Ovary (tissue), 9 donors: ENCODE results near the gene HOXA13. TPM values are rescaled to one million over a fixed set of nuclear protein-coding genes. Genes with fewer than 3 reads are reported as not detected.

Experiments
- DNase-seq, 5 donors: peaks; one replicate each; pipeline ENCODE4 v3.0.0-alpha.2; 2019 to 2020
- H3K27ac ChIP-seq, 2 donors: fragments of 200-600 bp; one replicate each; pipeline versions ENCODE4 v1.5.1 to v1.8.0; 2019 to 2022
- H3K27me3 ChIP-seq: fragments of 200-600 bp; one replicate; pipeline ENCODE4 v1.8.0; 2022
- H3K36me3 ChIP-seq: fragments of 200-600 bp; sonication (generic); one replicate; pipeline ENCODE4 v1.5.1; 2019
- H3K4me1 ChIP-seq: one replicate; pipeline ENCODE4 v1.8.1; 2013; ENCODE audit warnings: mild to moderate bottlenecking, moderate library complexity; ENCODE audit not compliant: insufficient read depth
- H3K4me3 ChIP-seq: fragments of 200-600 bp; sonication (generic); one replicate; pipeline ENCODE4 v1.5.1; 2017
- H3K9me3 ChIP-seq, 2 donors: fragments of 200-600 bp in 1 of 2; sonication (generic) in 1 of 2; one replicate each; pipeline versions ENCODE4 v1.5.1 to v1.8.1; 2013 to 2019; ENCODE audit warnings: mild to moderate bottlenecking in 1 of 2, moderate library complexity in 1 of 2
- EP300 ChIP-seq: sonication (generic); formaldehyde crosslinking; IDR thresholded peaks from one replicate; pipeline ENCODE4 v1.6.1; 2017; ENCODE audit warnings: antibody characterized with exemption
- POLR2A ChIP-seq: fragments of 450-650 bp; IDR thresholded peaks from one replicate; pipeline ENCODE4 v1.6.1; 2017; ENCODE audit warnings: antibody characterized with exemption, mild to moderate bottlenecking, moderate library complexity
- WGBS, 3 donors: extraction: QIAGEN DNeasy Blood & Tissue Kit in 1 of 3; methylation state at CpG; one replicate each; pipeline versions ENCODE4 v1.1.5 to v1.1.7; 2013 to 2017; 5-methylcytosine and 5-hydroxymethylcytosine counted together
- intact Hi-C, 4 donors: fragments of 100-400 bp; cut with DNase I; formaldehyde crosslinking; loops; one replicate each; pipeline versions ENCODE4 v1.11.0 to v1.15.1; 2022 to 2023
- microRNA counts: library from miRNA; unstranded; fragments of <30 nt; microRNA quantifications from one replicate; lab custom pipeline; 2016
- microRNA-seq, 3 donors: library from miRNA; unstranded; fragments of <30 nt; microRNA quantifications; one replicate each; pipeline versions ENCODE4 to v1.2.0, GENCODE V29; 2019 to 2020
- polyA plus RNA-seq, 2 donors: library from polyadenylated mRNA; stranded (reverse); fragments of 200-250 nt in 1 of 2; fragments of 350-450 nt in 1 of 2; fragmentation: Illumina TruSeq in 1 of 2; extraction: RNeasy Lipid Tissue Mini Kit (QIAGEN cat#74804) in 1 of 2; gene quantifications; one replicate each; pipeline ENCODE4 v1.2.3, GENCODE V29; 2013 to 2014
- small RNA-seq: library from RNA; depleted of rRNA; stranded (forward); fragments of <200 nt; gene quantifications from one replicate; pipeline ENCODE3, GENCODE V24; 2016
- total RNA-seq, 7 donors: library from RNA; depleted of rRNA in 2 of 7; stranded (reverse); fragments of >200 nt in 2 of 7; fragmentation: NEBNext Ultra II Directional in 3 of 7; extraction: Animal tissue kit (Norgen Biotek cat#: 25700) in 3 of 7; gene quantifications; one replicate each; pipeline versions ENCODE4 v1.1.0 to v1.2.4, GENCODE V29; 2016 to 2023
- TF ChIP-seq, protein P1 (sequence below), 3 donors: fragments of 450-650 bp in 2 of 3; fragments of 200-600 bp in 1 of 3; IDR thresholded peaks; one replicate each; pipeline versions ENCODE4 v1.5.1 to v1.8.0; 2016 to 2022; ENCODE audit warnings: antibody characterized with exemption in 3 of 3, mild to moderate bottlenecking in 1 of 3
- donor health status: DM: no; HTN: no; CAD: no; lungs with moderate emphysema.
- donor health status: DM: no; HTN: no; CAD: no.
- donor health status: Bipolar disorder and iron deficiency.
- donor health status: DM: yes; HTN: yes; CAD: no.
- donor health status: DM: no; HTN: no; CAD: no.
- donor health status: DM: yes; HTN: yes; CAD: no.

The HOXA13 gene
- total and polyA plus RNA-seq, 9 donors, result 0.07 TPM; not detected in 8

DNA sequence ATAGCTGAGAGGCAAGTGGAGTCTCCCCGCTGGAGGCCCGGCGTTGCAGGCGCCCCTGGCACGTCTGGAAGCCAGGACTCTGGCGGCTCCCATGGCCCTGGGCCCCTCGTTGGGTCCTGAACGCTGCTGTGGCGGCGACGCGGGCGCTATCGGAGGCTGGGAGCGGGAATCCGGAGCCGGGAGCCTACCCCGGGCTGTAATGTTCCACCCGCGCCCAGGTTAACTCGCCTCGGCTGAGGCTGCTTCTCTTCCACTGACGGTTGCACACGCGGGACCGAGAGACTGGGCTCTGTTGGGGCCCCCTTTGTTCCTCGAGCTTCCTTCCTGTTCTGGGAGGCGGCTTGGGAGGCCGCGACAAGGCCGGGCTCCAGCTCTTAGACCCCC lies 55.1 kb downstream of the HOXA13 start:
- H3K27me3 ChIP-seq, result no peaks in the 10 kb centered on the region
- no peak for DNase-seq
- intact Hi-C loops, result loop anchor here in 3 of 4 donors (5.0 kb wide), 2 partner anchors 287 to 292 kb away; no protein-coding TSS in a partner anchor
- no peak overlapping the region for H3K4me3 ChIP-seq
- no peak overlapping the region for H3K27ac ChIP-seq
- peaks cover 1% of the 10 kb centered on the region for H3K4me1 ChIP-seq
- peaks cover 0 to 6% of the 10 kb centered on the region in 2 donors for H3K9me3 ChIP-seq
- H3K36me3 ChIP-seq, result no peaks in the 10 kb centered on the region
- WGBS, 3 donors, result 35 to 48% (median 44%) methylated on average over 31 of the region's 31 CpGs
- TF ChIP-seq EP300, result no peak
- no peak for TF ChIP-seq POLR2A
- TF ChIP-seq, protein P1, sequence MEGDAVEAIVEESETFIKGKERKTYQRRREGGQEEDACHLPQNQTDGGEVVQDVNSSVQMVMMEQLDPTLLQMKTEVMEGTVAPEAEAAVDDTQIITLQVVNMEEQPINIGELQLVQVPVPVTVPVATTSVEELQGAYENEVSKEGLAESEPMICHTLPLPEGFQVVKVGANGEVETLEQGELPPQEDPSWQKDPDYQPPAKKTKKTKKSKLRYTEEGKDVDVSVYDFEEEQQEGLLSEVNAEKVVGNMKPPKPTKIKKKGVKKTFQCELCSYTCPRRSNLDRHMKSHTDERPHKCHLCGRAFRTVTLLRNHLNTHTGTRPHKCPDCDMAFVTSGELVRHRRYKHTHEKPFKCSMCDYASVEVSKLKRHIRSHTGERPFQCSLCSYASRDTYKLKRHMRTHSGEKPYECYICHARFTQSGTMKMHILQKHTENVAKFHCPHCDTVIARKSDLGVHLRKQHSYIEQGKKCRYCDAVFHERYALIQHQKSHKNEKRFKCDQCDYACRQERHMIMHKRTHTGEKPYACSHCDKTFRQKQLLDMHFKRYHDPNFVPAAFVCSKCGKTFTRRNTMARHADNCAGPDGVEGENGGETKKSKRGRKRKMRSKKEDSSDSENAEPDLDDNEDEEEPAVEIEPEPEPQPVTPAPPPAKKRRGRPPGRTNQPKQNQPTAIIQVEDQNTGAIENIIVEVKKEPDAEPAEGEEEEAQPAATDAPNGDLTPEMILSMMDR (IDR thresholded peaks at IDR 0.05), result no peak

MicroRNAs encoded within 50 kb of the gene (microRNA counts, 767-probe panel; counts per million panel counts)
- 530 counts per million, percentile 78 among the panel's probes with 10 or more counts for microRNA hsa-miR-196b-5p (lab: Ali Mortazavi, UCI)

Small RNA genes lying within 50 kb of the gene (microRNA-seq; reads per million reads assigned to microRNA genes)
- 48.2 to 186 (median 186) reads per million in 3 donors for gene MIR196B

Small RNA genes lying within 50 kb of the gene (small RNA-seq; reads per million reads assigned to genes)
- not detected for gene AC004080.5
- not detected for gene RF02140
- gene RF02141, result not detected

Other genes starting within 250 kb of the HOXA13 start
- 1 to 10 TPM in 3 of 7 donors, under 1 TPM in 4; 0.23 to 1.5 (median 0.62) TPM for gene HOXA1, start 104.1 kb downstream of the HOXA13 start, total RNA-seq
- gene HOXA1, start 104.1 kb downstream of the HOXA13 start, polyA plus RNA-seq, result under 1 TPM; 0.45 to 0.88 TPM
- gene HOXA2, start 97.4 kb downstream of the HOXA13 start, total RNA-seq, result 1 to 10 TPM in 3 of 7 donors, under 1 TPM in 2, not detected in 2; 0.36 to 9.0 (median 1.1) TPM
- gene HOXA2, start 97.4 kb downstream of the HOXA13 start, polyA plus RNA-seq, result 1 to 10 TPM in 1 of 2 donors, under 1 TPM in 1; 0.73 to 1.8 TPM
- gene HOXA4, start 69.3 kb downstream of the HOXA13 start, total RNA-seq, result 10 to 100 TPM in 2 of 7 donors, 1 to 10 TPM in 3, under 1 TPM in 2; 0.22 to 34.0 (median 2.3) TPM
- 10 to 100 TPM in 1 of 2 donors, 1 to 10 TPM in 1; 6.6 to 12.9 TPM for gene HOXA4, start 69.3 kb downstream of the HOXA13 start, polyA plus RNA-seq
- 10 to 100 TPM in 2 of 7 donors, 1 to 10 TPM in 2, under 1 TPM in 3; 0.40 to 29.6 (median 1.4) TPM for gene HOXA5, start 56.4 kb downstream of the HOXA13 start, total RNA-seq
- gene HOXA5, start 56.4 kb downstream of the HOXA13 start, polyA plus RNA-seq, result 1 to 10 TPM; 1.8 to 5.6 TPM
- 1 to 10 TPM in 3 of 7 donors, under 1 TPM in 4; 0.32 to 4.2 (median 0.43) TPM for gene HOXA6, start 52.3 kb downstream of the HOXA13 start, total RNA-seq
- gene HOXA6, start 52.3 kb downstream of the HOXA13 start, polyA plus RNA-seq, result under 1 TPM in 1 of 2 donors, not detected in 1; 0.29 TPM
- gene HOXA3, start 47.5 kb downstream of the HOXA13 start, total RNA-seq, result 10 to 100 TPM in 2 of 7 donors, 1 to 10 TPM in 3, under 1 TPM in 2; 0.36 to 50.9 (median 1.3) TPM
- gene HOXA3, start 47.5 kb downstream of the HOXA13 start, polyA plus RNA-seq, result 1 to 10 TPM; 2.3 to 3.4 TPM
- 1 to 10 TPM in 3 of 7 donors, under 1 TPM in 4; 0.23 to 4.5 (median 0.75) TPM for gene HOXA7, start 43.4 kb downstream of the HOXA13 start, total RNA-seq
- 1 to 10 TPM in 1 of 2 donors, under 1 TPM in 1; 0.53 to 4.1 TPM for gene HOXA7, start 43.4 kb downstream of the HOXA13 start, polyA plus RNA-seq
- 1 to 10 TPM in 1 of 7 donors, under 1 TPM in 5, not detected in 1; 0.12 to 1.0 (median 0.57) TPM for gene HOXA9, start 34.6 kb downstream of the HOXA13 start, total RNA-seq
- 1 to 10 TPM in 1 of 2 donors, under 1 TPM in 1; 0.22 to 2.5 TPM for gene HOXA9, start 34.6 kb downstream of the HOXA13 start, polyA plus RNA-seq
- gene HOXA10, start 25.8 kb downstream of the HOXA13 start, total RNA-seq, result 1 to 10 TPM in 3 of 7 donors, under 1 TPM in 3, not detected in 1; 0.25 to 2.0 (median 0.91) TPM
- 1 to 10 TPM in 1 of 2 donors, under 1 TPM in 1; 0.34 to 2.8 TPM for gene HOXA10, start 25.8 kb downstream of the HOXA13 start, polyA plus RNA-seq
- gene HOXA11, start 14.9 kb downstream of the HOXA13 start, total RNA-seq, result 1 to 10 TPM in 3 of 7 donors, under 1 TPM in 1, not detected in 3; 0.23 to 2.0 (median 1.5) TPM
- under 1 TPM; 0.11 to 0.65 TPM for gene HOXA11, start 14.9 kb downstream of the HOXA13 start, polyA plus RNA-seq
- not detected for gene EVX1, start 42.7 kb upstream of the HOXA13 start, total RNA-seq
- not detected for gene EVX1, start 42.7 kb upstream of the HOXA13 start, polyA plus RNA-seq